HG03558 (cell line): Measurements from ENCODE around the gene TARS3.
"Not testable (repeated sequence)": the region's sequence is repeated elsewhere in the genome, so short reads cannot be mapped to it uniquely, and the experiment has no call there.

Experiments used
- ATAC-seq: cut with Tn5 transposase; IDR thresholded peaks from one replicate; pipeline ENCODE4 v1.9.1; 2021; ENCODE audit warnings: moderate number of reproducible peaks; ENCODE audit not compliant: unreplicated experiment; ENCODE audit errors: extremely low read depth

TARS3 gene

GRCh38 chr15:101723874-101724674 lies at the start of gene TARS3:
TARS3 (minus strand) TSS chr15:101724473; CDS start chr15:101724387, 86 bp downstream.
- peak; percentile 80 for ATAC-seq

DNA sequence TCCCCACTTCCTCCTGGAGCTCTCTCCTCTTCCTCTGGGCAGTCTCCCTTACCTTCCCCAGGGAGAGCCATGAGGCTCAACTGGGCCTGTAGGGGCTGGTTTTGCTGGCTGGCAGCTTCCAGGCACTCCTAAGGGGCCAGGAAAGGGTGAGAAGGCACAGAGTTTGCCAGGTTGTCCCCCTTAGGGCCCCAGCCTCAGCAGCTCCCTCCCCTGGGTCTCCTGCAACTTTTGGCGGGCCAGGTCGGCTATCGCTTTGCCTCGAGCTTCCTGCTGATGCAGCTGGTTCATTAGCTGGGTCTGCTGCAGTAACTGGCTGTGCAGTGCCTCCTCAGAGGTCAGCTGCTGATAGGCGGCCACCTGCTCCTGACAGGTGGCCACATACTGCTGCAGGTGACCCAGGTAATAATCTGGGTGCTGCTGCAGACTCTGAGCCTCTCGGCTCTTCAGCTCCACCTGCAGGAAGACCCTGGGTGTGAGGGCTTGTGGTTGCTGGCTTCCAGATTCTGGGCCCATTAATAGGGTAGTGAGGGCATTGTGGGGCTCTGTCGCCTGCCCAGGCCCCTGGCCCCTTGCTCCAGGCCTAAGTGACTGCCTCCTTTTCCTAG lies 49.3 kb upstream of the TARS3 start:
- ATAC-seq = no peak

GRCh38 chr15:101772921-101773320 lies 48.6 kb upstream of the TARS3 start:
- no peak for ATAC-seq

- ATAC-seq = not testable (repeated sequence)
These were observed 42.9 kb upstream of the TARS3 start for GRCh38 chr15:101767083-101767640.

GRCh38 chr15:101765772-101766456 lies 41.6 kb upstream of the TARS3 start:
- ATAC-seq = no peak

GRCh38 chr15:101765340-101765671 lies 41.0 kb upstream of the TARS3 start:
- not testable (repeated sequence) for ATAC-seq

DNA sequence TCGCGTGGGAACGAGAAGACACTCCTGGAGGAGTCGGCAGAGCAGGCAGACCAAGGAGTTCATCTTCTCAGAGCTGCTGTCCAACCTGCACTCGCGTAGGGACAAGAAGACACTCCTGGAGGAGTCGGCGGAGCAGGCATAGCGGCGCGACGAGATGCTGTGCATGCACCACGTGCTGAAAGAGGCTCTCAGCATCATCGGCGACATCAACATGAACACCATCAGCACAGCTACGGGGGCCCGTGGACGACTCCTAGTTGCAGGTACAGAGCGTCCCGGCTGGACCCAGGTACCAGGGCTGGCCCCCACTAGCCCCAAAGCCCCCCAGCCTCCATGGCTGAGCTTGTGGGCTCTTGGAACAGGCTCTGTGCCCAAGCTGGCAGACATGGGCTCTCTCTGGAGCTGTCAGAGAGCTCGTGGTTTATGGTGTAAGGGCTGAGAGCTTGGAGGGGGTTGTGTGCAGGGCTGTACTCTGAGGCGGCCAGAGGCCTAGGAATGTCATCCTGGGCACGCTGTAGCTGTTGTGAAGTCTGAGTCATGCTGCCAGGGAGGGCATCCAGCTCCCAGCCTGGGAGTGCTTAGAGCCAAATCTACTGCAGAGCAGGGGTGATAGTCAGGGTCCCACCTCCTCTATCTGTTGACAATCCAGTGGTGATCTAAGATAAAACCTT lies 40.5 kb upstream of the TARS3 start:
- ATAC-seq = not testable (repeated sequence)

DNA sequence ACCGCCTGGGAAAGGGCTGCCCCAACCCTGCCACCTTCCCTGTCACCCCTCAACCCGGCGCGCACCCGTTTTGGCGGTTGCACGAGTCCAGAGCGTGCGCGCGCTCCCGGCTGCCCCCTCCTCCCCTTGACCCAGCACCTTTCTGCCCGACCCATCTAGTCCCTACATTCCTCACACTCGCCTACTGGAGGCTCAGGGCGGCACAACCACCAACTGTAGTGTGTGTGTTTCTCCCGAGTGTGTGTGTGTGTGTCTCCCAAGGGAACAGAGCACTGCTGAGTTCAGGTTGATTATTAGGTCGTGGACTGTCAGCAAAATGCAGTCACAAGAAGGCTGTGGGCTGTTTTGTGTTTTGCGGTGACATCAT lies 22.4 kb upstream of the TARS3 start:
- not testable (repeated sequence) for ATAC-seq

DNA sequence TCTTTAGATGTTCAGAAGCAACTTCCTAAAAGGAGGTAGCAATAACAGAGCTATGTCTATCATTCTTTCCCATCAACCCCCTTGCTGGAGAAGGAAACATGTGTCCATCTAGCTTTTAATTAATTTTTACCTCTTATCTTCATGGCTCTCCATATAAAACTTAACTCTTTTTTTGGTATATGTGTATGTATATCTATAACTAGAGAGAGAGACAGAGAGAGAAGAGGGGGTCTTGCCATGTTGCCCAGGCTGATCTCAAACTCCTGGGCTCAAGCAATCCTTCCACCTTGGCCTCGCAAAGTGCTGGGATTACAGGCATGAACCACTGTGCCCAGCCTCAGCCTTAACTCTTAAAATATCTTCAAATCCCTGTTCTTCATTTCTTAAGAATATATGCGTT lies 10.6 kb upstream of the TARS3 start:
- not testable (repeated sequence) for ATAC-seq

GRCh38 chr15:101733545-101733944 lies 9.3 kb upstream of the TARS3 start:
- no peak for ATAC-seq

DNA sequence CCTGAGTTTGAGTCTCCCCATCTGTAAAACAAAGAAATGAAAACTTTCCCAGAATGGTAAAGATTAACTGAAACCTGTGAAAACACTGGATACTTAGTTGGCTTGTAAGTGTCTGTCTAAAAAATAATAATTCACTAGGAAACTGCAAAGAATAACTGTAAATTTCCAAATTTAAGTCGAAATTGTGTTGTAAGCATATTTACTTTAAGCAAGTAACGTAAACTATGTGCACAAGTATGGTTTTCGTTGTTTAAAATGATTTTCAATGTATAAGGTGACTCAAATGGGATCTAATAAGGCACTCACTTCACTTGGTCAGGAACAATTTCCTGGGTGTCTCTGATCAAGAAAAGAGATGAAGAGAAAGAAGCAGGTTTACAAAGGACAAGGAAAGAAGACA lies 8.5 kb upstream of the TARS3 start:
- no peak for ATAC-seq

GRCh38 chr15:101731746-101732145 lies 7.5 kb upstream of the TARS3 start:
- no peak for ATAC-seq

GRCh38 chr15:101727186-101727585 lies 2.9 kb upstream of the TARS3 start:
- ATAC-seq = no peak

GRCh38 chr15:101725073-101725472 lies 800 bp upstream of the TARS3 start:
- ATAC-seq = no peak

DNA sequence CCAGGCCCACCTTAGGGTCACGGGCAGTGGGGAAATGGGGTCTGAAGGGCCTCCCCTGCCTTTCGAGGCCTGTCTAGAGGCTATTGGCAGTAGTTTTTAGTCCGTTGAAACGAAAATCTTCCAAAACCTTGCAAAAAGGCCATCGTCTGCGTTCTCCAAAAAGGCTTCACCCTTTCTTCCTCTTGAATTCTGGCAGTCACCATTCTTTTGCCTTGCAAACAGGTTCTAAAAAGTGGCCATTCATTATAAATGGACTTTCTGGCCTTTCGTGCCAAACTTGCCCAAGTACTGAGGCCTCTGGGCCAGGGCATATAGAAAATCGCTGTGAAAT lies 367 bp upstream of the TARS3 start:
- no peak for ATAC-seq

- ATAC-seq = peak; percentile 32
These were observed 951 bp downstream of the TARS3 start for GRCh38 chr15:101723171-101723873.

DNA sequence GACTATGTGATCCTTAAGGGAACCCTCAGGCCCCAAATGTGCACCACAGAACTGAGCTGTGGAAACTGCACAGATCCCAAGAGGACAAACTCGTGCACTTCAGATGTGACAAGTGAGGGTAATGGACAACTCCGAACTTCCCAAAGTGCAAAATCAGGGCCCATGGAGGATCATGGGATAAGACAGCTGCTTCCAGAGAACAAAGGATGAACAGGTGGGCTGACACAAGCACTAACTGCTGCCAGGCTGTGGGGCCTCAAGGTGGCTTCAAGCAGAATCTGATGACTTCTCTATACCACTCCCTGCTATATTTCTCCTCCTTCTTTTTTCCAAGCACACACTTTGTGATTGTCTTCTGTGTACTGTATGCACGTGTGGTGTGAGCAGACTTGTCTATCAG lies 5.4 kb downstream of the TARS3 start:
- ATAC-seq = no peak

- no peak for ATAC-seq
These were observed 12.2 kb downstream of the TARS3 start for GRCh38 chr15:101712078-101712477.

- no peak for ATAC-seq
These were observed 13.5 kb downstream of the TARS3 start for GRCh38 chr15:101710806-101711205.

DNA sequence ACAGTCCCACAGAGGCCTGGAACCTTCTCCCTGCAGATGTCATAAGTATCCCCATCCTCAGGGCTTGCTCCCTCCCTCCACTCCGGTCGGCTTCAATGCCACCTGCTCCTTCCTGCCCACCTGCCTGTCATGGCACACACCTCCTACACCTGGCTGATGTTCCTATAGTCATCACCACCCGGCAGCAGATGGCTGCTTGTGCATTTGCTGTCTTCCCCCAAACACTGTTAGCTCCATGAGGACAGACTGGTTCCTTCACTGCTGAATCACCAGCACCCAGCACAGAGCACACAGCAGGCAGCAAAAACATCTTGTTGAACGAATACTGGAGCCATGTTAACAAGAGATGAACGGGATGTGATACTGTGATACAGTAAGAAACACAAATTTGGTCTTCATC lies 14.8 kb downstream of the TARS3 start:
- ATAC-seq = no peak
